ENCODE measurements around the gene DOCK3.
"Not testable (repeated sequence)": the region's sequence is repeated elsewhere in the genome, so short reads cannot be mapped to it uniquely, and the experiment has no call there.

DOCK3 gene

GRCh38 chr3:50737193-50737905 is 62.6 kb downstream of the DOCK3 start:
- Histone ChIP-seq H3K9me3 (ENCODE audit: insufficient read depth, low read depth, low read length) (peaks cover 8% of the 10 kb centered on the region), H3K4me1 (ENCODE audit: insufficient read depth, low read length) (peaks cover 22% of the 10 kb centered on the region), H3K9ac (ENCODE audit: low read depth, low read length) (no peak overlapping the region), H3K36me3 (ENCODE audit: insufficient read depth, low read length) (no peaks in the 10 kb centered on the region), H3K27me3 (ENCODE audit: insufficient read depth, low read length) (no peaks in the 10 kb centered on the region), H3K4me3 (ENCODE audit: low read length) (no peak overlapping the region), H3K27ac (ENCODE audit: low read depth, low read length) (peak overlapping the region; percentile 50; the same call in 1 of the 2 replicates)
- WGBS = 81% methylated on average over 1 of the region's 1 CpG

- H3K27ac ChIP-seq (ENCODE audit: low read depth, low read length) = peak overlapping the region; percentile 50; the same call in 1 of the 2 replicates
- H3K36me3 ChIP-seq (ENCODE audit: insufficient read depth, low read length) = no peaks in the 10 kb centered on the region
Observed at GRCh38 chr3:50737906-50738598, 63.3 kb downstream of the DOCK3 start.

GRCh38 chr3:50743643-50744042 is 68.9 kb downstream of the DOCK3 start:
- no peaks in the 10 kb centered on the region for H3K36me3 ChIP-seq (ENCODE audit: insufficient read depth, low read length)
- no peak overlapping the region for H3K27ac ChIP-seq (ENCODE audit: low read depth, low read length)
- no peak overlapping the region for H3K9ac ChIP-seq (ENCODE audit: low read depth, low read length)
- no peak overlapping the region for H3K4me3 ChIP-seq (ENCODE audit: low read length)
- 53% methylated on average over 1 of the region's 1 CpG for WGBS
- peaks cover 10% of the 10 kb centered on the region for H3K4me1 ChIP-seq (ENCODE audit: insufficient read depth, low read length)
- H3K27me3 ChIP-seq (ENCODE audit: insufficient read depth, low read length) = no peaks in the 10 kb centered on the region
- H3K9me3 ChIP-seq (ENCODE audit: insufficient read depth, low read depth, low read length) = no peaks in the 10 kb centered on the region

More at GRCh38 chr3:50737906-50738598, 63.3 kb downstream of the DOCK3 start:
- peaks cover 8% of the 10 kb centered on the region for H3K9me3 ChIP-seq (ENCODE audit: insufficient read depth, low read depth, low read length)
- no peaks in the 10 kb centered on the region for H3K27me3 ChIP-seq (ENCODE audit: insufficient read depth, low read length)
- 86% methylated on average over 6 of the region's 6 CpGs for WGBS
- H3K9ac ChIP-seq (ENCODE audit: low read depth, low read length) = 0 out of 2 replicates have a peak overlapping the region, but pooled peaks have one; percentile 2
- H3K4me1 ChIP-seq (ENCODE audit: insufficient read depth, low read length) = peaks cover 22% of the 10 kb centered on the region
- H3K4me3 ChIP-seq (ENCODE audit: low read length) = no peak overlapping the region

DNA sequence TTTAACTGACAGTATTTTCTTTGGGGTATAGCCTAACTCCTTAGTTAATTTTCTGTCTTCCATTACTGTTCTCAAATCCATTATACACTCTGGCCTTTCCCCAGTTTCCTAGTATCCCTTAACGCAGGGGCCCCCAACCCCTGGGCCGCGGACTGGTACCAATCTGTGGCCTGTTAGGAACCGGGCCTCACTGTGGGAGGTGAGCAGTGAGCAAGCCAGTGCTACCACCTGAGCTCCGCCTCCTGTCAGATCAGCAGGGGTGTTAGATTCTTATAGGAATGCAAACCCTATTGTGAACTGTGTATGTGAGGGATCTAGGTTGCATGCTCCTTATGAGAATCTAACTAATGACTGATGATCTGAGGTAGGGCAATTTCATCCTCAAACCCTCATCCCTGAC is 75.1 kb downstream of the DOCK3 start:
- Histone ChIP-seq H3K4me3 (ENCODE audit: low read length) (no peak overlapping the region), H3K4me1 (ENCODE audit: insufficient read depth, low read length) (peaks cover 18% of the 10 kb centered on the region), H3K9ac (ENCODE audit: low read depth, low read length) (no peak overlapping the region), H3K9me3 (ENCODE audit: insufficient read depth, low read depth, low read length) (no peaks in the 10 kb centered on the region), H3K36me3 (ENCODE audit: insufficient read depth, low read length) (no peaks in the 10 kb centered on the region), H3K27me3 (ENCODE audit: insufficient read depth, low read length) (no peaks in the 10 kb centered on the region), H3K27ac (ENCODE audit: low read depth, low read length) (no peak overlapping the region)
- WGBS = 44% methylated on average over 5 of the region's 5 CpGs

DNA sequence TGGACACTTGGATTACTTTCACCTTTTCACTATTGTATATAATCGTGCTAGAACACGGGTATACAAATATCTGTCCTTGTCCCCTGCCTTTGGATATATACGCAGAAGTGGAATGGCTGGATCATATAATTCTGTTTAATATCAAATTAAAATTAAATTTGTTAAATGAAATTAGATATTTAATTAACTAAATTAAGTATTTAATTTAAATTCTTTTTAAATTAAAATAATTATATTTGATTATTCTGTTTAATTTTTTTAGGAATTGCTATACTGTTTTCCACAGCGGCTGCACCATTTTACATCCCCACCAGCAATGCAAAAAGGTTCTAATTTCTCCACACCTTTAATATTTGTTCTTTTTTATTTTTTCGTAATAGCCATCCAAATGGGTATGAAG is 84.3 kb downstream of the DOCK3 start:
- no peak overlapping the region for H3K27ac ChIP-seq (ENCODE audit: low read depth, low read length)
- no peaks in the 10 kb centered on the region for H3K36me3 ChIP-seq (ENCODE audit: insufficient read depth, low read length)
- H3K9ac ChIP-seq (ENCODE audit: low read depth, low read length) = no peak overlapping the region
- H3K9me3 ChIP-seq (ENCODE audit: insufficient read depth, low read depth, low read length) = no peaks in the 10 kb centered on the region
- no peaks in the 10 kb centered on the region for H3K4me1 ChIP-seq (ENCODE audit: insufficient read depth, low read length)
- 95% methylated on average over 3 of the region's 5 CpGs for WGBS
- H3K27me3 ChIP-seq (ENCODE audit: insufficient read depth, low read length) = no peaks in the 10 kb centered on the region
- no peak overlapping the region for H3K4me3 ChIP-seq (ENCODE audit: low read length)

DNA sequence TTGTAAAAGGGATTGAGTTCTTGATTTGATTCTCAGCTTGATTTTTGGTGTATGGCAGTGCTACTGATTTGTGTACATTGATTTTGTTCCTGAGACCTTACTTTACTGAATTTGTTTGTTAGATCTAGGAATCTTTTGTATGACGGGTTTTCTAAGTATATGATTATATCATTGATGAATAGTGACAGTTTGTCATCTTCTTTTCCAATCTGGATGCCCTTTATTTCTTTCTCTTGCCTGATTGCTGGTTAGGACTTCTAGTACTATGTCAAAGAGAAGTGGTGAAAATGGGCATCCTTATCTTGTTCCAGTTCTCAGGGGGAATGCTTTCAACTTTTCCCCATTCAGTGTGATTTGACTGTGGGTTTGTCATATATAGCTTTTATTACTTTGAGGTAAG is 103.0 kb downstream of the DOCK3 start:
- no peaks in the 10 kb centered on the region; the same call in 1 of the 2 replicates for H3K36me3 ChIP-seq (ENCODE audit: insufficient read depth, low read length)
- WGBS = 100% methylated on average over 1 of the region's 1 CpG
- H3K4me1 ChIP-seq (ENCODE audit: insufficient read depth, low read length) = no peaks in the 10 kb centered on the region
- no peak overlapping the region for H3K4me3 ChIP-seq (ENCODE audit: low read length)
- no peak overlapping the region for H3K27ac ChIP-seq (ENCODE audit: low read depth, low read length)
- H3K27me3 ChIP-seq (ENCODE audit: insufficient read depth, low read length) = no peaks in the 10 kb centered on the region
- 0 out of 2 replicates have a peak, but pooled peaks cover 6% of the 10 kb centered on the region for H3K9me3 ChIP-seq (ENCODE audit: insufficient read depth, low read depth, low read length)
- no peak overlapping the region for H3K9ac ChIP-seq (ENCODE audit: low read depth, low read length)

DNA sequence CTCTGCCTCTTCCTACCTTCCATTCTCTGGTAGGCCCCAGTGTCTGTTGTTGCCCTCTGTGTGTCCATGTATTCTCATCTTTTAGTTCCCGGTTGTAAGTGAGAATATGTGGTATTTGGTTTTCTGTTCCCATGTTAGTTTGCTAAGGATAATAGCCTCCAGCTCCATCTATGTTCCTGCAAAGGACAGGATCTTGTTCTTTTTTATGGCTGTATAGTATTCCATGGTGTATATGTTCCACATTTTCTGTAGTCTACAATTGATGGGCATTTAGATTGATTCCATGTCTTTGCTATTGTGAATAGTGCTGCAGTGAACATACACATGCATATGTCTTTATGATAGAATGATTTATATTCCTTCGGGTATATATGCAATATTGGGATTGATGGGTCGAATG is 107.0 kb downstream of the DOCK3 start:
- H3K9me3 ChIP-seq (ENCODE audit: insufficient read depth, low read depth, low read length) = peaks cover 16% of the 10 kb centered on the region; the same call in 1 of the 2 replicates
- H3K36me3 ChIP-seq (ENCODE audit: insufficient read depth, low read length); H3K27ac ChIP-seq (ENCODE audit: low read depth, low read length); H3K9ac ChIP-seq (ENCODE audit: low read depth, low read length); H3K27me3 ChIP-seq (ENCODE audit: insufficient read depth, low read length); H3K4me3 ChIP-seq (ENCODE audit: low read length); H3K4me1 ChIP-seq (ENCODE audit: insufficient read depth, low read length): not testable (repeated sequence)
- WGBS = 93% methylated on average over 3 of the region's 3 CpGs

- H3K4me1 ChIP-seq (ENCODE audit: insufficient read depth, low read length) = peaks cover 14% of the 10 kb centered on the region
- no peaks in the 10 kb centered on the region for H3K27me3 ChIP-seq (ENCODE audit: insufficient read depth, low read length)
- H3K36me3 ChIP-seq (ENCODE audit: insufficient read depth, low read length) = peaks cover 3% of the 10 kb centered on the region; the same call in 1 of the 2 replicates
- H3K27ac ChIP-seq (ENCODE audit: low read depth, low read length) = no peak overlapping the region
- H3K4me3 ChIP-seq (ENCODE audit: low read length) = no peak overlapping the region
- WGBS = 86% methylated on average over 5 of the region's 5 CpGs
- H3K9ac ChIP-seq (ENCODE audit: low read depth, low read length) = no peak overlapping the region
- peaks cover 15% of the 10 kb centered on the region; the same call in 1 of the 2 replicates for H3K9me3 ChIP-seq (ENCODE audit: insufficient read depth, low read depth, low read length)
Observed at GRCh38 chr3:50786631-50787030, 111.9 kb downstream of the DOCK3 start.

DNA sequence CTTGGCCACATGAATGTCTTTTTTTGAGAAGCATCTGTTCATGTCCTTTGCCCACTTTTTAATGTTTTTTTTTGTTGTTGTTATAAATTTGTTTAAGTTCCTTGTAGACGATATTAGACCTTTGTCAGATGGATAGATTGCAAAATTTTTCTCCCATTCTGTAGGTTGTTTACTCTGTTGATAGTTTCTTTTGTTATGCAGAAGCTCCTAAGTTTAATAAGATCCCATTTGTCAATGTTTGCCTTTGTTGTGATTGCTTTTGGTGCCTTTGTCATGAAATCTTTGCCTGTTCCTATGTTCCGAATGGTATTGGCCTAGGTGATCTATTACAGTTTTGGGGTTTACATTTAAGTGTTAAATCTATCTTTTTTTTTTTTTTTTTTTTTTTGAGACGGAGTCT is 116.2 kb downstream of the DOCK3 start:
- 70% methylated on average over 3 of the region's 3 CpGs for WGBS
- not testable (repeated sequence) for H3K27ac ChIP-seq (ENCODE audit: low read depth, low read length); H3K4me3 ChIP-seq (ENCODE audit: low read length); H3K27me3 ChIP-seq (ENCODE audit: insufficient read depth, low read length); H3K9ac ChIP-seq (ENCODE audit: low read depth, low read length); H3K9me3 ChIP-seq (ENCODE audit: insufficient read depth, low read depth, low read length); H3K36me3 ChIP-seq (ENCODE audit: insufficient read depth, low read length)
- H3K4me1 ChIP-seq (ENCODE audit: insufficient read depth, low read length) = peaks cover 20% of the 10 kb centered on the region

DNA sequence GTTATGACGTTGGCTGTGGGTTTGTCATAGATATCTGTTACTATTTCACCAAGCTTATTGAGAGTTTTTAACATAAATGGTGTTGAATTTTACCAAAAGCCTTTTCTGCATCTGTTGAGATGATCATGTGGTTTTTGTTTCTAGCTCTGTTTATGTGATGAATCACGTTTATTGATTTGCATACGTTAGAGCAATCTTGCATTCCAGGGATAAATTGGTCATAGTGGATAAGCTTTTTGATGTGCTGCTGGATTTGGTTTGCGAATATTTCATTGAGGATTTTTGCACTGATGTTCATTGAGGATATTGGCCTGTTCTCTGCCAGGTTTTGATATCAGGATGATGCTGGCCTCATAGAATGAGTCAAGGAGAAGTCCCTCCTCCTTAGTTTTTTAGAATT is 117.8 kb downstream of the DOCK3 start:
- WGBS = 81% methylated on average over 4 of the region's 4 CpGs
- H3K36me3 ChIP-seq (ENCODE audit: insufficient read depth, low read length) = no peaks in the 10 kb centered on the region
- H3K4me1 ChIP-seq (ENCODE audit: insufficient read depth, low read length) = peaks cover 20% of the 10 kb centered on the region
- no peaks in the 10 kb centered on the region for H3K9me3 ChIP-seq (ENCODE audit: insufficient read depth, low read depth, low read length)
- no peak overlapping the region for H3K27ac ChIP-seq (ENCODE audit: low read depth, low read length)
- H3K4me3 ChIP-seq (ENCODE audit: low read length) = no peak overlapping the region
- H3K27me3 ChIP-seq (ENCODE audit: insufficient read depth, low read length) = no peaks in the 10 kb centered on the region
- H3K9ac ChIP-seq (ENCODE audit: low read depth, low read length) = no peak overlapping the region

GRCh38 chr3:50803805-50804204 is 129.1 kb downstream of the DOCK3 start:
- not testable (repeated sequence) for H3K27ac ChIP-seq (ENCODE audit: low read depth, low read length); H3K9ac ChIP-seq (ENCODE audit: low read depth, low read length); H3K27me3 ChIP-seq (ENCODE audit: insufficient read depth, low read length); H3K36me3 ChIP-seq (ENCODE audit: insufficient read depth, low read length); H3K4me3 ChIP-seq (ENCODE audit: low read length)
- peaks cover 14% of the 10 kb centered on the region for H3K4me1 ChIP-seq (ENCODE audit: insufficient read depth, low read length)
- 97% methylated on average over 27 of the region's 27 CpGs for WGBS
- peaks cover 47% of the 10 kb centered on the region for H3K9me3 ChIP-seq (ENCODE audit: insufficient read depth, low read depth, low read length)

Data from HUES64 (cell line).